SK-N-SH treated with all-trans-retinoic acid at 6 μM for 48 hours (cell line): Measurements from ENCODE around the gene CDK7.

ENCODE experiments used
- ATAC-seq: fragments of 200-7000 bp; cut with Tn5 transposase; 3 replicates; pipeline ENCODE4 v1.9.1; 2020; ENCODE audit warnings: mild to moderate bottlenecking, moderate library complexity
- ARNTL ChIP-seq: fragments of 450-650 bp; formaldehyde crosslinking; IDR thresholded peaks from 2 replicates; pipeline ENCODE4 v1.5.0; 2020; ENCODE audit warnings: low read depth, mild to moderate bottlenecking, moderate library complexity, borderline replicate concordance
- BACH2 ChIP-seq: fragments of 250-450 bp; sonication (Bioruptor Pico); IDR thresholded peaks from 2 replicates; pipeline ENCODE4 v1.9.0; 2021; ENCODE audit warnings: mild to moderate bottlenecking, borderline replicate concordance
- CSDC2 ChIP-seq: fragments of 250-450 bp; sonication (Bioruptor Pico); IDR thresholded peaks from 2 replicates; pipeline ENCODE4 v1.5.0; 2020; ENCODE audit warnings: mild to moderate bottlenecking, moderate library complexity
- ESRRG ChIP-seq: fragments of 250-450 bp; sonication (Bioruptor Pico); IDR thresholded peaks from 2 replicates; pipeline ENCODE4 v1.6.1; 2021; ENCODE audit warnings: mild to moderate bottlenecking
- GLIS3 ChIP-seq: fragments of 250-450 bp; sonication (Bioruptor Pico); IDR thresholded peaks from 2 replicates; pipeline ENCODE4 v1.5.0; 2020; ENCODE audit warnings: mild to moderate bottlenecking, moderate library complexity
- ISL1 ChIP-seq: fragments of 250-450 bp; sonication (Bioruptor Pico); IDR thresholded peaks from 2 replicates; pipeline ENCODE4 v2.1.2; 2022; ENCODE audit warnings: mild to moderate bottlenecking, moderate library complexity
- OSR1 ChIP-seq: fragments of 250-450 bp; sonication (Bioruptor Pico); IDR thresholded peaks from 2 replicates; pipeline ENCODE4 v1.8.0; 2022; ENCODE audit warnings: moderate library complexity, mild to moderate bottlenecking, inconsistent platforms
- PPARA ChIP-seq: fragments of 250-450 bp; sonication (Bioruptor Pico); IDR thresholded peaks from 2 replicates; pipeline ENCODE4 v1.5.0; 2020; ENCODE audit warnings: mild to moderate bottlenecking, borderline replicate concordance
- RARB ChIP-seq: fragments of 250-450 bp; sonication (Bioruptor Pico); IDR thresholded peaks from 2 replicates; pipeline ENCODE4 v1.8.0; 2021; ENCODE audit warnings: mild to moderate bottlenecking, moderate library complexity
- SNAI2 ChIP-seq: fragments of 250-450 bp; sonication (Bioruptor Pico); IDR thresholded peaks from 2 replicates; pipeline ENCODE4 v1.5.0; 2020; ENCODE audit warnings: mild to moderate bottlenecking, moderate library complexity
- TCF4 ChIP-seq: fragments of 250-450 bp; sonication (Bioruptor Pico); IDR thresholded peaks from 2 replicates; pipeline ENCODE4 v1.8.0; 2021; ENCODE audit warnings: mild to moderate bottlenecking, moderate library complexity, borderline replicate concordance
- TOX ChIP-seq: fragments of 250-450 bp; sonication (Bioruptor Pico); IDR thresholded peaks from 2 replicates; pipeline ENCODE4 v1.8.0; 2021; ENCODE audit warnings: mild to moderate bottlenecking, moderate library complexity, borderline replicate concordance
- ZC3H10 ChIP-seq: fragments of 250-450 bp; sonication (Bioruptor Pico); IDR thresholded peaks from 2 replicates; pipeline ENCODE4 v1.5.1; 2021; ENCODE audit warnings: mild to moderate bottlenecking, moderate library complexity
- ZFP3 ChIP-seq: fragments of 250-450 bp; sonication (Bioruptor Pico); IDR thresholded peaks from 2 replicates; pipeline ENCODE4 v1.5.0; 2020; ENCODE audit warnings: mild to moderate bottlenecking, moderate library complexity
- ZFP30 ChIP-seq: fragments of 450-650 bp; formaldehyde crosslinking; IDR thresholded peaks from 2 replicates; pipeline ENCODE4 v1.5.0; 2022; ENCODE audit warnings: mild to moderate bottlenecking, moderate library complexity
- ZNF565 ChIP-seq: fragments of 450-650 bp; formaldehyde crosslinking; conservative IDR thresholded peaks from 2 replicates; pipeline ENCODE4 v1.5.0; 2020; ENCODE audit warnings: low read depth, mild to moderate bottlenecking, moderate library complexity
- ZNF70 ChIP-seq: fragments of 450-650 bp; formaldehyde crosslinking; IDR thresholded peaks from 2 replicates; pipeline ENCODE4 v1.5.0; 2020; ENCODE audit warnings: mild to moderate bottlenecking, moderate library complexity
- ZNF8 ChIP-seq: fragments of 450-650 bp; formaldehyde crosslinking; IDR thresholded peaks from 2 replicates; pipeline ENCODE4 v1.5.0; 2020; ENCODE audit warnings: mild to moderate bottlenecking, moderate library complexity
- TF ChIP-seq, protein P1 (sequence below): fragments of 250-450 bp; sonication (Bioruptor Pico); IDR thresholded peaks from 2 replicates; pipeline ENCODE4 v1.5.1; 2020; ENCODE audit warnings: low read depth, mild to moderate bottlenecking, moderate library complexity
- TF ChIP-seq, protein P2 (sequence below): fragments of 250-450 bp; sonication (Bioruptor Pico); IDR thresholded peaks from 2 replicates; pipeline ENCODE4 v1.8.0; 2020; ENCODE audit warnings: mild to moderate bottlenecking, moderate library complexity, borderline replicate concordance
- TF ChIP-seq, protein P3 (sequence below): fragments of 250-450 bp; sonication (Bioruptor Pico); IDR thresholded peaks from 2 replicates; pipeline ENCODE4 v1.5.0; 2020; ENCODE audit warnings: mild to moderate bottlenecking, moderate library complexity

Gene CDK7

DNA sequence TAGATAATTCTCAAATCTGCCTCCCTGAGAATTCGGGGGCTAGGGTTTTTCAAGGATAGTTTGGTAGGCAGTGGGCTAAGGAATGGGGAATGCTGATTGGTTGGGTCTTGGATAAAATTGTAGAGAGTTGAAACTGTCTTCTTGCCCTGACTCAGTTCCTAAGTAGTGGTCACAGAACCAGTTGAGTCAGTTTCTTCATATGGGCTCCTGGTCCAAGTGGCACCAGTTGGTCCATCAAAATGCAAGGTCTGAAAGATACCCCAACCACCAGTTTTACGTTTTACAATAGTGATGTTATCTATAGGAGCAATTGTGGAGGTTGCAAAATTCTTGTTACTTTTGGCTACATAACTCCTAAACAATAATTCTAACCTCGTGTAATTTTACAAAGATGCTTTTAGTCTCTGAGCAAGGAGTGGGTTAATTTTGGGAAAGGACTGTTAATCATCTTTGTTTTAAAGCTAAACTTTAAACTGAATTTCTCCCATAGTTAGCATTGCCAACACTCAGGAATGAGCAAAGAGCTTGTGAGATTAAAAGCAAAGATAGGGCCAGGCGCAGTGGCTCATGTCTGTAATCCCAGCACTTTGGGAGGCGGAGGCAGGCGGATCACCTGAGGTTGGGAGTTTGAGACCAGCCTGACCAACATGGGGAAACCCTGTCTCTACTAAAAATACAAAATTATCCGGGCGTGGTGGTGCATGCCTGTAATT is 7.7 kb downstream of the CDK7 start:
- no peak for ATAC-seq
- TF ChIP-seq RARB (CRISPR knock-in tag): no peak

DNA sequence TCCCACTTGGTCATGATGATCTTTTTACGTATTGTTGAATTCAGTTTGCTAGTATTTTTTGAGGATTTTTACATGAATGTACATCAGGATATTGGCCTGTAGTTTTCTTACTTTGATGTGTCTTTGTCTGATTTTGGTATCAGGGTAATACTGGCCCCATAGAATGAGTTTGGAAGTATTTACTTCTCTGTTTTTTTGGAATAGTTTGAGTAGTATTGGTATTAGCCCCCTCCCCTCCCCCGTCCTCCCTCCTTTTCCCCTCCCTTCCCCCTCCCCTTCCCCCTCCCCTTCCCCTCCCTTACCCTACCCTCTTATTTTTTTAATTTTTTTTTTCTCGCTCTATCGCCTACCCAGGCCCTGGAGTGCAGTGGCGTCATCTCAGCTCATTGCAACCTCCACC is 10.3 kb downstream of the CDK7 start:
- ATAC-seq: no peak
- TF ChIP-seq, protein P1, sequence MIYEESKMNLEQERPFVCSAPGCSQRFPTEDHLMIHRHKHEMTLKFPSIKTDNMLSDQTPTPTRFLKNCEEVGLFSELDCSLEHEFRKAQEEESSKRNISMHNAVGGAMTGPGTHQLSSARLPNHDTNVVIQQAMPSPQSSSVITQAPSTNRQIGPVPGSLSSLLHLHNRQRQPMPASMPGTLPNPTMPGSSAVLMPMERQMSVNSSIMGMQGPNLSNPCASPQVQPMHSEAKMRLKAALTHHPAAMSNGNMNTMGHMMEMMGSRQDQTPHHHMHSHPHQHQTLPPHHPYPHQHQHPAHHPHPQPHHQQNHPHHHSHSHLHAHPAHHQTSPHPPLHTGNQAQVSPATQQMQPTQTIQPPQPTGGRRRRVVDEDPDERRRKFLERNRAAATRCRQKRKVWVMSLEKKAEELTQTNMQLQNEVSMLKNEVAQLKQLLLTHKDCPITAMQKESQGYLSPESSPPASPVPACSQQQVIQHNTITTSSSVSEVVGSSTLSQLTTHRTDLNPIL (CRISPR knock-in tag): no peak
- TF ChIP-seq PPARA (CRISPR knock-in tag): no peak
- TF ChIP-seq, protein P2, sequence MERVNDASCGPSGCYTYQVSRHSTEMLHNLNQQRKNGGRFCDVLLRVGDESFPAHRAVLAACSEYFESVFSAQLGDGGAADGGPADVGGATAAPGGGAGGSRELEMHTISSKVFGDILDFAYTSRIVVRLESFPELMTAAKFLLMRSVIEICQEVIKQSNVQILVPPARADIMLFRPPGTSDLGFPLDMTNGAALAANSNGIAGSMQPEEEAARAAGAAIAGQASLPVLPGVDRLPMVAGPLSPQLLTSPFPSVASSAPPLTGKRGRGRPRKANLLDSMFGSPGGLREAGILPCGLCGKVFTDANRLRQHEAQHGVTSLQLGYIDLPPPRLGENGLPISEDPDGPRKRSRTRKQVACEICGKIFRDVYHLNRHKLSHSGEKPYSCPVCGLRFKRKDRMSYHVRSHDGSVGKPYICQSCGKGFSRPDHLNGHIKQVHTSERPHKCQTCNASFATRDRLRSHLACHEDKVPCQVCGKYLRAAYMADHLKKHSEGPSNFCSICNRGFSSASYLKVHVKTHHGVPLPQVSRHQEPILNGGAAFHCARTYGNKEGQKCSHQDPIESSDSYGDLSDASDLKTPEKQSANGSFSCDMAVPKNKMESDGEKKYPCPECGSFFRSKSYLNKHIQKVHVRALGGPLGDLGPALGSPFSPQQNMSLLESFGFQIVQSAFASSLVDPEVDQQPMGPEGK (CRISPR knock-in tag): no peak
- TF ChIP-seq ISL1 (CRISPR knock-in tag): no peak
- TF ChIP-seq OSR1 (CRISPR knock-in tag): no peak
- no peak for TF ChIP-seq RARB (CRISPR knock-in tag)
- no peak for TF ChIP-seq SNAI2 (CRISPR knock-in tag)
- TF ChIP-seq GLIS3: no peak

DNA sequence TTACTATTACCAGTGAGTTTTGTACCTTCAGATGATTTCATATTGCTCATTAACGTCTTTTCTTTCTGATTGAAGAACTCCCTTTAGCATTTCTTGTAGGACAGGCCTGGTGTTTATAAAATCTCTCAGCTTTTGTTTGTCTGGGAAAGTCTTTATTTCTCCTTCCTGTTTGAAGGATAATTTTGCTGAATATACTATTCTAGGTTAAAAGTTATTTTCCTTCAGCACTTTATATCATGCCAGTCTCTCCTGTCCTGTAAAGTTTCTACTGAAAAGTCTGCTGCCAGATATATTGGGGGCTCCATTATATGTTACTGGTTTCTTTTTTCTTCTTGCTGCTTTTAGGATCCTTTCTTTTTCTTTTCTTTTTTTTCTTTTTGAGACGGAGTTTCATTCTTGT is 13.3 kb downstream of the CDK7 start:
- ATAC-seq: no peak
- TF ChIP-seq, protein P1 (CRISPR knock-in tag): no peak

DNA sequence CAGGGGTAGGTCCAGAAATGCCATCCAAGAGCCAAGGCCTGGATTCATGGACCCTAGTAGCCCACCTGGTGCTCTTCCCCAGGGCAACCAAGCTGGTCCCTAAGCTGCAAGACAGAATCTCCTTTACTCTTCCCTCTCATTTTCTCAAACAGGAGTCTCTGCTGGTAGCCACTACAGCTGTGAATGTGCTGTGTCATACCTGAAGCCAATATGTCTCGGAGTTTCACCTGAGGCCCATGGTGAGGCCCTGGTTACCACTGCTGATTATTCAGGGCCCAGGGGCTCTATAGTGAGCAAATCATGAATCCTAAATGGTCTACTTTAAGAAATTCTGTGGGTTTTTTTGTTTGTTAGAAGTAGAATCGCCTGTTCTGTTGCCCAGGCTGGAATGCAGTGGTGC is 15.9 kb downstream of the CDK7 start:
- no peak for ATAC-seq
- TF ChIP-seq OSR1 (CRISPR knock-in tag): no peak
- TF ChIP-seq ZFP30: no peak
- no peak for TF ChIP-seq ZNF565
- no peak for TF ChIP-seq ZC3H10
- no peak for TF ChIP-seq ZNF70 (CRISPR knock-in tag)
- TF ChIP-seq GLIS3: no peak
- TF ChIP-seq BACH2 (CRISPR knock-in tag): no peak
- no peak for TF ChIP-seq TOX (CRISPR knock-in tag)
- no peak for TF ChIP-seq ESRRG (CRISPR knock-in tag)
- TF ChIP-seq SNAI2 (CRISPR knock-in tag): no peak
- TF ChIP-seq, protein P1 (CRISPR knock-in tag): no peak
- TF ChIP-seq, protein P2 (CRISPR knock-in tag): no peak
- TF ChIP-seq TCF4 (CRISPR knock-in tag): no peak
- TF ChIP-seq RARB (CRISPR knock-in tag): no peak
- TF ChIP-seq CSDC2 (CRISPR knock-in tag): no peak
- TF ChIP-seq, protein P3, sequence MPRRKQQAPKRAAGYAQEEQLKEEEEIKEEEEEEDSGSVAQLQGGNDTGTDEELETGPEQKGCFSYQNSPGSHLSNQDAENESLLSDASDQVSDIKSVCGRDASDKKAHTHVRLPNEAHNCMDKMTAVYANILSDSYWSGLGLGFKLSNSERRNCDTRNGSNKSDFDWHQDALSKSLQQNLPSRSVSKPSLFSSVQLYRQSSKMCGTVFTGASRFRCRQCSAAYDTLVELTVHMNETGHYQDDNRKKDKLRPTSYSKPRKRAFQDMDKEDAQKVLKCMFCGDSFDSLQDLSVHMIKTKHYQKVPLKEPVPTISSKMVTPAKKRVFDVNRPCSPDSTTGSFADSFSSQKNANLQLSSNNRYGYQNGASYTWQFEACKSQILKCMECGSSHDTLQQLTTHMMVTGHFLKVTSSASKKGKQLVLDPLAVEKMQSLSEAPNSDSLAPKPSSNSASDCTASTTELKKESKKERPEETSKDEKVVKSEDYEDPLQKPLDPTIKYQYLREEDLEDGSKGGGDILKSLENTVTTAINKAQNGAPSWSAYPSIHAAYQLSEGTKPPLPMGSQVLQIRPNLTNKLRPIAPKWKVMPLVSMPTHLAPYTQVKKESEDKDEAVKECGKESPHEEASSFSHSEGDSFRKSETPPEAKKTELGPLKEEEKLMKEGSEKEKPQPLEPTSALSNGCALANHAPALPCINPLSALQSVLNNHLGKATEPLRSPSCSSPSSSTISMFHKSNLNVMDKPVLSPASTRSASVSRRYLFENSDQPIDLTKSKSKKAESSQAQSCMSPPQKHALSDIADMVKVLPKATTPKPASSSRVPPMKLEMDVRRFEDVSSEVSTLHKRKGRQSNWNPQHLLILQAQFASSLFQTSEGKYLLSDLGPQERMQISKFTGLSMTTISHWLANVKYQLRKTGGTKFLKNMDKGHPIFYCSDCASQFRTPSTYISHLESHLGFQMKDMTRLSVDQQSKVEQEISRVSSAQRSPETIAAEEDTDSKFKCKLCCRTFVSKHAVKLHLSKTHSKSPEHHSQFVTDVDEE (CRISPR knock-in tag): no peak
- no peak for TF ChIP-seq ZNF8 (CRISPR knock-in tag)
- no peak for TF ChIP-seq ZFP3 (CRISPR knock-in tag)
- TF ChIP-seq ARNTL (CRISPR knock-in tag): no peak
